ENCODE results near the gene JOSD1. TPM values are rescaled to one million over a fixed set of nuclear protein-coding genes. Genes with fewer than 3 reads are reported as not detected.

Gene JOSD1
- total RNA-seq, 1 donor: 61.2 TPM

- no peak overlapping the region for H3K4me3 ChIP-seq (ENCODE audit: low read depth, low read length)
- peak; percentile 69 for TF ChIP-seq CTCF (IDR thresholded peaks at IDR 0.05; ENCODE audit: insufficient read depth, low read length)
- DNase-seq (ENCODE audit: low read depth): peak; percentile 16
Observed at GRCh38 chr22:38733329-38733723, 32.6 kb upstream of the JOSD1 start.

GRCh38 chr22:38732251-38732815 lies 31.6 kb upstream of the JOSD1 start:
- DNase-seq (ENCODE audit: low read depth): no peak
- H3K4me3 ChIP-seq (ENCODE audit: low read depth, low read length): no peak overlapping the region
- no peak for TF ChIP-seq CTCF (IDR thresholded peaks at IDR 0.05; ENCODE audit: insufficient read depth, low read length)

DNA sequence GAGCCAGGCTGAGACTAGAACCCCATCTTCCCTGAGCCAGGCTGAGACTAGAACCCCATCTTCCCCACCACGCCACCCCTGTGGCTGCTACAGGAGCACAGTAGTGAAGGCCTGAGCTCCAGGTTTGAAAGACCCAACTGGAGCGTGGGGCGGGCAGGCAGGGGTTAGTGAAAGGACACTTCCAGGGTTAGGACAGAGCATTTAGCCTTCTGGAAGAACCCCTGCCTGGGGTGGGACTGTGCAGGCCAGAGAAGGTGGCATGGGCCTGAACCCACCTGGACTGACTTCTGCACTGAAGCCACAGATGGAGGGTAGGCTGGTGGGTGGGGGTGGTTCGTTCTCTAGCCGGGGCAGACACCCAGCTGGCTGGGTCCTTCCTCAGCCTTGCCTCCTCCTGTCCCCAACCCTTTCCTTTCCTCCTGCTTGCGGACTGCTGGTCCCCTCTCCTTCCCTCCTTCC lies 31.0 kb upstream of the JOSD1 start:
- TF ChIP-seq CTCF (IDR thresholded peaks at IDR 0.05; ENCODE audit: insufficient read depth, low read length): no peak
- no peak overlapping the region for H3K4me3 ChIP-seq (ENCODE audit: low read depth, low read length)
- DNase-seq (ENCODE audit: low read depth): no peak

- DNase-seq (ENCODE audit: low read depth): no peak
- no peak overlapping the region for H3K4me3 ChIP-seq (ENCODE audit: low read depth, low read length)
- no peak for TF ChIP-seq CTCF (IDR thresholded peaks at IDR 0.05; ENCODE audit: insufficient read depth, low read length)
Observed at GRCh38 chr22:38730411-38730871, 29.7 kb upstream of the JOSD1 start.

DNA sequence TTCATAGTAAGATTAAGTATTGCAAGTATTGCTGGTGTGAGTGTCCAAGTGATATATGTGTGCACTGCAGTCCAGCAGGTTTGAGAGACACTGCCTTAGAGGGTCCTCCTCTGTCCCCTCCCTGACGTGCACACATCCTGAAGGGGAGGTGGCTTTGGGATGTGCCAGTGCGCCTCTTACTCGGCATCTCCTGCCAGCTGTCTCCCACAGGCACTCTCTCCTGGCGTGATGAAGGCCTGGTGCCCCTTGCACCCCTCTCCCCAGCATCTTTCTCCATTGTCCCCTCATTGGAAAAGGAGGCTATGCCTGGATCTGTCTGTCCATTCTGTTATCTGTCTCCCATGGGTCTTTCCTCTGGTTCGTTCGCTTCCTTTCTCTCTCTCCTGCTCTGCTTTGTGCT lies 29.2 kb upstream of the JOSD1 start:
- H3K4me3 ChIP-seq (ENCODE audit: low read depth, low read length): no peak overlapping the region
- DNase-seq (ENCODE audit: low read depth): no peak
- no peak for TF ChIP-seq CTCF (IDR thresholded peaks at IDR 0.05; ENCODE audit: insufficient read depth, low read length)

DNA sequence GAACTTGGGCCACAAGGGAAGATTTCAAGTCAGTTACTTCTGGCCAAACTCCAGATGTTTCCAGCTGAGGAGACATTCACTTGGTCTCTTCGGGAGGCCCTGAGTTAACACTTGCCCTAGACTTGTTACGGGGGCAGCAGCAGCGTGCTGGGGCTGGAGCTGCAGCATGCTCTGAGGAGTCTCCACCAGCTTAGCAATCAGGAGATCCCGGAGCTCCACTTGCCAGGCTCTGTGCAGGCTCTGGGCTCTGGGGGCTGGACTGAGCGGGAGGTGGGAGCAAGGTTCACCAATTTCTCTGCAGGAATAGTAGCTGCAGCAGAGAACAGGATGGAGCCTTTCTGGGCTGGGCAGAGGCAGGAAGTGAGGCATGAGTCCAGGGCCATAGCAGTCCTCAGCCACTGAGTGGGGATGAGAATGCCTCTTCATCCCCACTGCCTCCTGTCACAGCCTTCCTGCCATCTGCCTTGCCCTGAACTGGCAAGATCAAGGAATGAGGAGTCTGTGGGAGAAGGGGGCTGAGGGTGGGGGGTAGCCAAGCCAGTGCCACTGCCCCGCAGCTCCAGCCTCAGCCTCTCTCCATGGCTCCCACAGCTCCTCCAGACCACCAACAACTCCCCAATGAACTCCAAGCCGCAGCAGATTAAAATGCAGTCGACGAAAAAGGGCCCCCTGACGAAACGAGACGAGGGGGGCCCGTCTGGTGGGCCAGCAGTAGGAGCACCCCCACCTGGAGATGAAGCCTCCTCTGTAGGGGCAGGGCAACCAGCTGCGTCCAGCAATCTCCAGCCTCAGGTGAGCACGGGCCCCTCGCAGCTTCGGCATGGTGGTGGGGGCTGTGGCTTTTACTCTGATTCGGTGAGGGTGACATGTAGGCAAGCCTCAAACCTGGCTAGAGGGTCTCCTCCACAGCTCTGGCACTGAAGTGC lies 28.4 kb upstream of the JOSD1 start:
- DNase-seq (ENCODE audit: low read depth): no peak

More for the DNA sequence above, 28.4 kb upstream of the JOSD1 start:
- H3K4me3 ChIP-seq (ENCODE audit: low read depth, low read length): no peak overlapping the region
- TF ChIP-seq CTCF (IDR thresholded peaks at IDR 0.05; ENCODE audit: insufficient read depth, low read length): no peak
